Keratinocyte (primary cell): ENCODE results near the gene CTNNA3. TPM values are rescaled to one million over a fixed set of nuclear protein-coding genes. Genes with fewer than 3 reads are reported as not detected.

ENCODE experiments used
- DNase-seq: peaks from one replicate; pipeline ENCODE4 v3.0.0-alpha.2; 2011; ENCODE audit warnings: low read depth, missing footprints, low spot score
- FAIRE-seq: peaks from 2 replicates; lab custom pipeline; 2011; peaks lifted over from hg19 to GRCh38; lab: Jason Lieb, UNC
- H2AFZ ChIP-seq: 2 replicates; pipeline ENCODE4 v1.6.0; 2012; ENCODE audit warnings: low read length, control low read depth, inconsistent platforms; ENCODE audit not compliant: control insufficient read depth
- H3K27ac ChIP-seq: 2 replicates; pipeline ENCODE4 v1.5.1; 2011; ENCODE audit warnings: low read length; ENCODE audit not compliant: control insufficient read depth, insufficient read depth
- H3K27me3 ChIP-seq: 3 replicates; pipeline ENCODE4 v1.6.0; 2011; ENCODE audit warnings: low read length; ENCODE audit not compliant: control insufficient read depth, insufficient read depth; ENCODE audit errors: extremely low read depth
- H3K36me3 ChIP-seq, 2 experiments: 2 replicates in 1 of 2; 3 replicates in 1 of 2; pipeline ENCODE4 v1.5.1; 2011; ENCODE audit warnings: low read length in 2 of 2, mild to moderate bottlenecking in 1 of 2; ENCODE audit not compliant: control insufficient read depth in 2 of 2, insufficient read depth in 2 of 2; ENCODE audit errors: extremely low read depth in 1 of 2
- H3K4me1 ChIP-seq: 3 replicates; pipeline ENCODE4 v1.5.1; 2011; ENCODE audit warnings: low read length; ENCODE audit not compliant: control insufficient read depth, insufficient read depth; ENCODE audit errors: extremely low read depth
- H3K4me2 ChIP-seq: 3 replicates; pipeline ENCODE4 v1.6.0; 2011; ENCODE audit warnings: low read depth, low read length; ENCODE audit not compliant: control insufficient read depth, insufficient read depth; ENCODE audit errors: extremely low read depth
- H3K4me3 ChIP-seq, 3 experiments: fragments of 200-600 bp in 1 of 3; sonication (generic) in 1 of 3; 2 replicates in 2 of 3; 3 replicates in 1 of 3; pipeline ENCODE4 v1.5.1; 2011 to 2016; ENCODE audit warnings: low read length in 3 of 3, mild to moderate bottlenecking in 3 of 3, control low read depth in 2 of 3, inconsistent platforms in 1 of 3, low read depth in 1 of 3, mixed read lengths in 1 of 3, mixed run types in 1 of 3, moderate library complexity in 1 of 3; ENCODE audit not compliant: control insufficient read depth in 2 of 3, insufficient read depth in 2 of 3; ENCODE audit errors: extremely low read depth in 1 of 3
- H3K79me2 ChIP-seq: 2 replicates; pipeline ENCODE4 v1.6.0; 2012; ENCODE audit warnings: low read length; ENCODE audit not compliant: control insufficient read depth, insufficient read depth
- H3K9ac ChIP-seq: 3 replicates; pipeline ENCODE4 v1.6.0; 2011; ENCODE audit warnings: low read length; ENCODE audit not compliant: control insufficient read depth, insufficient read depth; ENCODE audit errors: extremely low read depth
- H3K9me1 ChIP-seq: 3 replicates; pipeline ENCODE4 v1.6.0; 2011; ENCODE audit warnings: low read length; ENCODE audit not compliant: control insufficient read depth, insufficient read depth; ENCODE audit errors: extremely low read depth
- H3K9me3 ChIP-seq: 2 replicates; pipeline ENCODE4 v1.5.1; 2012; ENCODE audit warnings: low read depth, low read length; ENCODE audit not compliant: control insufficient read depth
- H4K20me1 ChIP-seq: 3 replicates; pipeline ENCODE4 v1.6.0; 2011; ENCODE audit warnings: low read length; ENCODE audit not compliant: control insufficient read depth, insufficient read depth; ENCODE audit errors: extremely low read depth
- CTCF ChIP-seq, 3 experiments: IDR thresholded peaks in 1 of 3; conservative IDR thresholded peaks in 1 of 3; optimal IDR thresholded peaks in 1 of 3; 2 replicates in 2 of 3; 3 replicates in 1 of 3; pipeline versions ENCODE3 to v1.5.1; 2011; ENCODE audit warnings: low read length in 3 of 3, mild to moderate bottlenecking in 3 of 3, moderate library complexity in 2 of 3, control low read depth in 1 of 3, inconsistent platforms in 1 of 3; ENCODE audit not compliant: insufficient read depth in 2 of 3; ENCODE audit errors: extremely low read depth in 1 of 3
- EZH2 ChIP-seq: IDR thresholded peaks from one replicate; pipeline ENCODE4 v1.6.1; 2012; ENCODE audit warnings: inconsistent platforms, mild to moderate bottlenecking, low read length, moderate library complexity
- dilution Hi-C: fragments of 300-500 bp; cut with MboI; formaldehyde crosslinking; loops from one replicate; pipeline ENCODE4 v1.7.0; 2020; ENCODE audit warnings: low sequenced_read_pairs; ENCODE audit not compliant: extremely low pct_ligation_motif_present
- polyA plus RNA-seq, 5 experiments: library from polyadenylated mRNA; depleted of rRNA in 3 of 5; stranded (reverse) in 3 of 5; stranded (forward) in 1 of 5; unstranded in 1 of 5; fragments of >200 nt; gene quantifications; 1 replicate in 1 of 5; 2 replicates in 3 of 5; 3 replicates in 1 of 5; pipeline versions ENCODE4 v1.2.1 to v1.2.3, GENCODE V29; 2011 to 2012; ENCODE audit warnings: missing spikeins in 2 of 5, low read depth in 1 of 5, low replicate concordance in 1 of 5

The CTNNA3 gene
- polyA plus RNA-seq, 1 donor (not counting 4 experiments of a cell fraction or from before 2014, with no cell fraction given), result 0.01 TPM

GRCh38 chr10:66234872-66235271, 1461.1 kb downstream of the CTNNA3 start:
- no peaks in the 10 kb centered on the region for H3K9me3 ChIP-seq
- no peak overlapping the region for H2AFZ ChIP-seq
- H3K9ac ChIP-seq, result no peak overlapping the region
- no peak overlapping the region for H3K27ac ChIP-seq
- H3K4me3 ChIP-seq, result no peak overlapping the region
- no peak overlapping the region for H3K4me2 ChIP-seq
- FAIRE-seq, result no peak
- H3K79me2 ChIP-seq, result no peaks in the 10 kb centered on the region
- H3K27me3 ChIP-seq, result no peaks in the 10 kb centered on the region
- dilution Hi-C loops, result no loop called here
- no peaks in the 10 kb centered on the region for H3K9me1 ChIP-seq
- no peak for DNase-seq
- H3K36me3 ChIP-seq, result no peaks in the 10 kb centered on the region
- H4K20me1 ChIP-seq, result no peaks in the 10 kb centered on the region
- H3K4me1 ChIP-seq, result no peaks in the 10 kb centered on the region
- no peak for TF ChIP-seq EZH2
- no peak for TF ChIP-seq CTCF (optimal IDR thresholded peaks at IDR 0.05 in 1 of 3, IDR thresholded peaks at IDR 0.05 in 1 of 3, conservative IDR thresholded peaks at IDR 0.05 in 1 of 3; ENCODE audit: extremely low read depth in 1 of 3, insufficient read depth in 2 of 3, low read length in 3 of 3)

GRCh38 chr10:66228887-66229286, 1467.1 kb downstream of the CTNNA3 start:
- no peak for DNase-seq
- Histone ChIP-seq H3K9ac (no peak overlapping the region), H3K27me3 (no peaks in the 10 kb centered on the region), H3K4me3 (no peak overlapping the region), H2AFZ (no peak overlapping the region), H3K9me1 (no peaks in the 10 kb centered on the region), H3K27ac (no peak overlapping the region), H4K20me1 (no peaks in the 10 kb centered on the region), H3K79me2 (no peaks in the 10 kb centered on the region), H3K4me1 (no peaks in the 10 kb centered on the region), H3K4me2 (no peak overlapping the region), H3K36me3 (no peaks in the 10 kb centered on the region), H3K9me3 (no peaks in the 10 kb centered on the region)
- no peak for FAIRE-seq
- dilution Hi-C loops, result no loop called here
- TF ChIP-seq CTCF (optimal IDR thresholded peaks at IDR 0.05 in 1 of 3, IDR thresholded peaks at IDR 0.05 in 1 of 3, conservative IDR thresholded peaks at IDR 0.05 in 1 of 3; ENCODE audit: extremely low read depth in 1 of 3, insufficient read depth in 2 of 3, low read length in 3 of 3) (no peak), EZH2 (no peak)
